SH-SY5Y (cell line): ENCODE results near the gene PARD3.

Experiments used
- GATA2 ChIP-seq: IDR thresholded peaks from 2 replicates; pipeline ENCODE4 v1.6.1; 2011; ENCODE audit warnings: mild to moderate bottlenecking, low read depth, low read length
- GATA3 ChIP-seq: IDR thresholded peaks from 2 replicates; pipeline ENCODE4 v1.6.1; 2011; ENCODE audit warnings: low read depth, mild to moderate bottlenecking, low read length, moderate library complexity

- no peak for TF ChIP-seq GATA2
- TF ChIP-seq GATA3 = no peak
Observed at GRCh38 chr10:34706147-34706546, 108.9 kb downstream of the PARD3 start.
